HepG2 (cell line): Measurements from ENCODE around the gene PLEKHM2. TPM values are rescaled to one million over a fixed set of nuclear protein-coding genes. Genes with fewer than 3 reads are reported as not detected.

ENCODE experiments used
- ERF ChIP-seq: IDR thresholded peaks from 2 replicates; pipeline ENCODE4 v1.6.1; 2018; ENCODE audit warnings: missing biosample characterization, missing genetic modification reagents
- ETV6 ChIP-seq: sonication (generic); formaldehyde crosslinking; conservative IDR thresholded peaks from 2 replicates; pipeline ENCODE4 v1.4.0; 2020; ENCODE audit warnings: missing genetic modification reagents
- IKZF4 ChIP-seq: sonication (generic); formaldehyde crosslinking; IDR thresholded peaks from 2 replicates; pipeline ENCODE4 v1.5.1; 2020; ENCODE audit warnings: borderline replicate concordance, mild to moderate bottlenecking, low read depth, missing genetic modification reagents; ENCODE audit errors: not compliant biosample characterization
- RBM22 ChIP-seq: fragments of 200-400 bp; formaldehyde crosslinking; optimal IDR thresholded peaks from 2 replicates; pipeline ENCODE3; 2017; ENCODE audit warnings: mild to moderate bottlenecking, low read length, moderate library complexity
- SIN3A ChIP-seq: IDR thresholded peaks from 2 replicates; pipeline ENCODE4 v1.6.1; 2011; ENCODE audit warnings: low read depth, mild to moderate bottlenecking, control low read depth, low read length, borderline replicate concordance
- ZFX ChIP-seq: sonication (generic); formaldehyde crosslinking; IDR thresholded peaks from 2 replicates; pipeline ENCODE4 v1.4.0; 2020; ENCODE audit warnings: mild to moderate bottlenecking, low read depth, missing genetic modification reagents, moderate library complexity
- ZNF143 ChIP-seq: sonication (generic); formaldehyde crosslinking; IDR thresholded peaks from 2 replicates; pipeline ENCODE4 v1.4.0; 2020; ENCODE audit warnings: missing genetic modification reagents
- ZNF598 ChIP-seq: sonication (generic); formaldehyde crosslinking; IDR thresholded peaks from 2 replicates; pipeline ENCODE4 v1.5.1; 2020; ENCODE audit warnings: mild to moderate bottlenecking, missing genetic modification reagents, borderline replicate concordance
- ZNF761 ChIP-seq: sonication (generic); formaldehyde crosslinking; conservative IDR thresholded peaks from 2 replicates; pipeline ENCODE4 v1.4.0; 2020; ENCODE audit warnings: mild to moderate bottlenecking, missing genetic modification reagents
- ZNF841 ChIP-seq: sonication (generic); formaldehyde crosslinking; IDR thresholded peaks from 2 replicates; pipeline ENCODE4 v1.8.1; 2023; ENCODE audit warnings: missing genetic modification reagents, borderline replicate concordance
- ZSCAN25 ChIP-seq: sonication (generic); formaldehyde crosslinking; IDR thresholded peaks from 2 replicates; pipeline ENCODE4 v1.8.0; 2022; ENCODE audit warnings: mild to moderate bottlenecking, missing genetic modification reagents
- polyA plus RNA-seq, 8 experiments: library from polyadenylated mRNA; depleted of rRNA in 3 of 8; stranded (reverse) in 7 of 8; unstranded in 1 of 8; fragments of >200 nt; fragmentation: Illumina TruSeq in 4 of 8; extraction: Trizol in 4 of 8; gene quantifications; 2 replicates each; pipeline versions ENCODE4 v1.2.1 to v1.2.3, GENCODE V29; 2011 to 2016; ENCODE audit warnings: low read depth in 4 of 8, missing spikeins in 1 of 8, mixed read lengths in 1 of 8; ENCODE audit not compliant: insufficient read depth in 1 of 8
- total RNA-seq, 5 experiments: library from RNA; depleted of rRNA; stranded (reverse); fragments of >200 nt; fragmentation: Illumina TruSeq; extraction: Trizol; gene quantifications; 2 replicates each; pipeline ENCODE4 v1.2.3, GENCODE V29; 2016; ENCODE audit warnings: low read depth in 1 of 5
- TF ChIP-seq, protein P1 (sequence below): sonication (generic); formaldehyde crosslinking; IDR thresholded peaks from 2 replicates; pipeline ENCODE4 v1.4.0; 2020; ENCODE audit warnings: mild to moderate bottlenecking, missing genetic modification reagents

PLEKHM2 gene
- total and polyA plus RNA-seq, 2 of the 13 experiments (the other 11 are each of a cell fraction or from before 2014, with no cell fraction given), result 16.5 to 27.3 TPM

- TF ChIP-seq, protein P1, sequence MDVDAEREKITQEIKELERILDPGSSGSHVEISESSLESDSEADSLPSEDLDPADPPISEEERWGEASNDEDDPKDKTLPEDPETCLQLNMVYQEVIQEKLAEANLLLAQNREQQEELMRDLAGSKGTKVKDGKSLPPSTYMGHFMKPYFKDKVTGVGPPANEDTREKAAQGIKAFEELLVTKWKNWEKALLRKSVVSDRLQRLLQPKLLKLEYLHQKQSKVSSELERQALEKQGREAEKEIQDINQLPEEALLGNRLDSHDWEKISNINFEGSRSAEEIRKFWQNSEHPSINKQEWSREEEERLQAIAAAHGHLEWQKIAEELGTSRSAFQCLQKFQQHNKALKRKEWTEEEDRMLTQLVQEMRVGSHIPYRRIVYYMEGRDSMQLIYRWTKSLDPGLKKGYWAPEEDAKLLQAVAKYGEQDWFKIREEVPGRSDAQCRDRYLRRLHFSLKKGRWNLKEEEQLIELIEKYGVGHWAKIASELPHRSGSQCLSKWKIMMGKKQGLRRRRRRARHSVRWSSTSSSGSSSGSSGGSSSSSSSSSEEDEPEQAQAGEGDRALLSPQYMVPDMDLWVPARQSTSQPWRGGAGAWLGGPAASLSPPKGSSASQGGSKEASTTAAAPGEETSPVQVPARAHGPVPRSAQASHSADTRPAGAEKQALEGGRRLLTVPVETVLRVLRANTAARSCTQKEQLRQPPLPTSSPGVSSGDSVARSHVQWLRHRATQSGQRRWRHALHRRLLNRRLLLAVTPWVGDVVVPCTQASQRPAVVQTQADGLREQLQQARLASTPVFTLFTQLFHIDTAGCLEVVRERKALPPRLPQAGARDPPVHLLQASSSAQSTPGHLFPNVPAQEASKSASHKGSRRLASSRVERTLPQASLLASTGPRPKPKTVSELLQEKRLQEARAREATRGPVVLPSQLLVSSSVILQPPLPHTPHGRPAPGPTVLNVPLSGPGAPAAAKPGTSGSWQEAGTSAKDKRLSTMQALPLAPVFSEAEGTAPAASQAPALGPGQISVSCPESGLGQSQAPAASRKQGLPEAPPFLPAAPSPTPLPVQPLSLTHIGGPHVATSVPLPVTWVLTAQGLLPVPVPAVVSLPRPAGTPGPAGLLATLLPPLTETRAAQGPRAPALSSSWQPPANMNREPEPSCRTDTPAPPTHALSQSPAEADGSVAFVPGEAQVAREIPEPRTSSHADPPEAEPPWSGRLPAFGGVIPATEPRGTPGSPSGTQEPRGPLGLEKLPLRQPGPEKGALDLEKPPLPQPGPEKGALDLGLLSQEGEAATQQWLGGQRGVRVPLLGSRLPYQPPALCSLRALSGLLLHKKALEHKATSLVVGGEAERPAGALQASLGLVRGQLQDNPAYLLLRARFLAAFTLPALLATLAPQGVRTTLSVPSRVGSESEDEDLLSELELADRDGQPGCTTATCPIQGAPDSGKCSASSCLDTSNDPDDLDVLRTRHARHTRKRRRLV (CRISPR knock-in tag), result no peak
- TF ChIP-seq ZNF841 (CRISPR knock-in tag), result no peak
- TF ChIP-seq ETV6, result no peak
- no peak for TF ChIP-seq ZSCAN25 (CRISPR knock-in tag)
- TF ChIP-seq IKZF4, result no peak
- TF ChIP-seq ERF, result no peak
- no peak for TF ChIP-seq ZFX
- no peak for TF ChIP-seq ZNF761 (CRISPR knock-in tag)
- TF ChIP-seq SIN3A, result no peak
- TF ChIP-seq RBM22, result no peak
- no peak for TF ChIP-seq ZNF143 (CRISPR knock-in tag)
- TF ChIP-seq ZNF598 (CRISPR knock-in tag), result no peak
Observed at GRCh38 chr1:15732686-15733081, 48.6 kb downstream of the PLEKHM2 start (continued).
